Psoas muscle (tissue), 8 donors: Measurements from ENCODE around the gene AGMO. TPM values are rescaled to one million over a fixed set of nuclear protein-coding genes. Genes with fewer than 3 reads are reported as not detected.

Experiments
- ATAC-seq, 4 donors: fragments of 200-7000 bp; cut with Tn5 transposase; one replicate each; pipeline ENCODE4 v1.9.1; 2020; ENCODE audit warnings: moderate library complexity in 3 of 4, mild to moderate bottlenecking in 2 of 4
- DNase-seq, 2 donors: peaks; one replicate each; pipeline ENCODE4 v3.0.0-alpha.2; 2020
- H3K27ac ChIP-seq: fragments of 200-600 bp; one replicate; pipeline ENCODE4 v1.8.0; 2022
- H3K27me3 ChIP-seq, 3 donors: fragments of 200-600 bp in 1 of 3; one replicate each; pipeline versions ENCODE4 v1.6.1 to v1.8.0; 2013 to 2022; ENCODE audit warnings: low read length in 2 of 3, mild to moderate bottlenecking in 2 of 3, moderate library complexity in 1 of 3; ENCODE audit not compliant: insufficient read depth in 3 of 3
- H3K36me3 ChIP-seq, 2 donors: fragments of 200-600 bp in 1 of 2; one replicate each; pipeline versions ENCODE4 v1.6.1 to v1.8.0; 2013 to 2022; ENCODE audit warnings: low read depth in 1 of 2, mild to moderate bottlenecking in 1 of 2, moderate library complexity in 1 of 2; ENCODE audit not compliant: insufficient read depth in 1 of 2
- H3K4me1 ChIP-seq: fragments of 200-600 bp; one replicate; pipeline ENCODE4 v1.8.0; 2022
- H3K4me3 ChIP-seq: fragments of 200-600 bp; one replicate; pipeline ENCODE4 v1.8.0; 2022; ENCODE audit warnings: mild to moderate bottlenecking
- H3K9me3 ChIP-seq: fragments of 200-600 bp; one replicate; pipeline ENCODE4 v1.8.0; 2022
- WGBS, 3 donors: extraction: QIAGEN DNeasy Blood & Tissue Kit; methylation state at CpG; one replicate each; pipeline versions ENCODE4 v1.1.6 to v1.1.7; 2013; 5-methylcytosine and 5-hydroxymethylcytosine counted together
- intact Hi-C, 2 donors: fragments of 100-400 bp; cut with DNase I; formaldehyde crosslinking; loops; one replicate each; pipeline versions ENCODE4 v1.11.0 to v1.14.2; 2022
- polyA plus RNA-seq, 3 donors: library from polyadenylated mRNA; stranded (reverse); fragments of 200-250 nt; gene quantifications; one replicate each; pipeline ENCODE4 v1.2.3, GENCODE V29; 2013
- total RNA-seq, 4 donors: library from RNA; stranded (reverse); fragmentation: NEBNext Ultra II Directional in 2 of 4; extraction: Animal tissue kit (Norgen Biotek cat#: 25700) in 2 of 4; gene quantifications; one replicate each; pipeline versions ENCODE4 v1.2.1 to v1.2.4, GENCODE V29; 2021 to 2023
- TF ChIP-seq, protein P1 (sequence below): fragments of 200-600 bp; IDR thresholded peaks from one replicate; pipeline ENCODE4 v1.8.0; 2022; ENCODE audit warnings: antibody characterized with exemption
- donor health status: healthy with polysubstance abuse.
- donor health status: DM: no; HTN: no; CAD: no; lungs with moderate emphysema.
- donor health status: Bipolar disorder and iron deficiency.
- donor health status: healthy.
- donor health status: DM: yes; HTN: yes; CAD: no.
- donor health status: DM: no; HTN: no; CAD: no.
- donor health status: DM: no; HTN: no; CAD: no.
- donor health status: DM: yes; HTN: yes; CAD: no.

Gene AGMO
- total and polyA plus RNA-seq, 7 donors: 0.13 to 0.54 (median 0.36) TPM; not detected in 1

GRCh38 chr7:15174485-15174884 is 387.3 kb downstream of the AGMO start:
- H3K36me3 ChIP-seq: no peaks in the 10 kb centered on the region
- 45 to 62% (median 60%) methylated on average over 1 of the region's 1 CpG for whole genome bisulfite sequencing, 3 donors
- intact Hi-C loops: no loop called here
- H3K27ac ChIP-seq: no peak overlapping the region
- no peaks in the 10 kb centered on the region for H3K9me3 ChIP-seq
- DNase-seq: no peak
- no peaks in the 10 kb centered on the region for H3K27me3 ChIP-seq
- TF ChIP-seq, protein P1, sequence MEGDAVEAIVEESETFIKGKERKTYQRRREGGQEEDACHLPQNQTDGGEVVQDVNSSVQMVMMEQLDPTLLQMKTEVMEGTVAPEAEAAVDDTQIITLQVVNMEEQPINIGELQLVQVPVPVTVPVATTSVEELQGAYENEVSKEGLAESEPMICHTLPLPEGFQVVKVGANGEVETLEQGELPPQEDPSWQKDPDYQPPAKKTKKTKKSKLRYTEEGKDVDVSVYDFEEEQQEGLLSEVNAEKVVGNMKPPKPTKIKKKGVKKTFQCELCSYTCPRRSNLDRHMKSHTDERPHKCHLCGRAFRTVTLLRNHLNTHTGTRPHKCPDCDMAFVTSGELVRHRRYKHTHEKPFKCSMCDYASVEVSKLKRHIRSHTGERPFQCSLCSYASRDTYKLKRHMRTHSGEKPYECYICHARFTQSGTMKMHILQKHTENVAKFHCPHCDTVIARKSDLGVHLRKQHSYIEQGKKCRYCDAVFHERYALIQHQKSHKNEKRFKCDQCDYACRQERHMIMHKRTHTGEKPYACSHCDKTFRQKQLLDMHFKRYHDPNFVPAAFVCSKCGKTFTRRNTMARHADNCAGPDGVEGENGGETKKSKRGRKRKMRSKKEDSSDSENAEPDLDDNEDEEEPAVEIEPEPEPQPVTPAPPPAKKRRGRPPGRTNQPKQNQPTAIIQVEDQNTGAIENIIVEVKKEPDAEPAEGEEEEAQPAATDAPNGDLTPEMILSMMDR: no peak
- no peak overlapping the region for H3K4me3 ChIP-seq
- no peaks in the 10 kb centered on the region for H3K4me1 ChIP-seq
- no peak for ATAC-seq

- no peak overlapping the region for H3K27ac ChIP-seq
- intact Hi-C loops: no loop called here
- H3K4me3 ChIP-seq: no peak overlapping the region
- H3K4me1 ChIP-seq: no peaks in the 10 kb centered on the region
- ATAC-seq: no peak
- no peaks in the 10 kb centered on the region for H3K9me3 ChIP-seq
- 63 to 70% (median 66%) methylated on average over 4 of the region's 4 CpGs for WGBS, 3 donors
- H3K27me3 ChIP-seq: no peaks in the 10 kb centered on the region
- no peak for DNase-seq
- TF ChIP-seq, protein P1: no peak
- H3K36me3 ChIP-seq: no peaks in the 10 kb centered on the region
These were observed 393.3 kb downstream of the AGMO start for GRCh38 chr7:15168489-15168888.

GRCh38 chr7:15167912-15168311 is 393.9 kb downstream of the AGMO start:
- Histone ChIP-seq H3K27me3 (no peaks in the 10 kb centered on the region), H3K36me3 (no peaks in the 10 kb centered on the region), H3K4me3 (no peak overlapping the region), H3K9me3 (no peaks in the 10 kb centered on the region), H3K27ac (no peak overlapping the region), H3K4me1 (no peaks in the 10 kb centered on the region)
- ATAC-seq: peak in 1 of 4 donors; percentile 61
- TF ChIP-seq, protein P1: no peak
- DNase-seq: no peak
- 80 to 88% (median 83%) methylated on average over 3 of the region's 3 CpGs for WGBS, 3 donors
- intact Hi-C loops: no loop called here

GRCh38 chr7:15166620-15167019 is 395.2 kb downstream of the AGMO start:
- Histone ChIP-seq H3K36me3 (no peaks in the 10 kb centered on the region), H3K27me3 (no peaks in the 10 kb centered on the region), H3K27ac (no peak overlapping the region), H3K9me3 (no peaks in the 10 kb centered on the region), H3K4me3 (no peak overlapping the region), H3K4me1 (no peaks in the 10 kb centered on the region)
- intact Hi-C loops: no loop called here
- TF ChIP-seq, protein P1: no peak
- no peak for DNase-seq
- ATAC-seq: no peak
- WGBS, 3 donors: 96 to 99% (median 97%) methylated on average over 1 of the region's 1 CpG

- ATAC-seq: no peak
- Histone ChIP-seq H3K4me1 (no peaks in the 10 kb centered on the region), H3K4me3 (no peak overlapping the region), H3K27me3 (no peaks in the 10 kb centered on the region), H3K9me3 (no peaks in the 10 kb centered on the region), H3K36me3 (no peaks in the 10 kb centered on the region), H3K27ac (no peak overlapping the region)
- WGBS, 3 donors: 43 to 63% (median 55%) methylated on average over 1 of the region's 1 CpG
- intact Hi-C loops: no loop called here
- no peak for DNase-seq
- TF ChIP-seq, protein P1: no peak
These were observed 402.6 kb downstream of the AGMO start for GRCh38 chr7:15159261-15159660.
